Measurements from ENCODE around the gene GDPD5. TPM values are rescaled to one million over a fixed set of nuclear protein-coding genes. Genes with fewer than 3 reads are reported as not detected.
A peak's percentile ranks its signal among the peaks of the same experiment; 100 is the strongest.
"Not testable (repeated sequence)": the region's sequence is repeated elsewhere in the genome, so short reads cannot be mapped to it uniquely, and the experiment has no call there.

GDPD5 gene
- total and polyA plus RNA-seq, 11 donors = 2.0 to 12.5 (median 4.9) TPM

- intact Hi-C loops (cut with DNase I) = no loop called here
- Histone ChIP-seq H3K4me1 (peaks cover 0 to 26% (median 9%) of the 10 kb centered on the region in 12 donors), H3K27me3 (no peaks in the 10 kb centered on the region), H3K36me3 (peaks cover 0 to 25% (median 12%) of the 10 kb centered on the region in 9 donors), H3K4me3 (no peak overlapping the region), H3K9me3 (no peaks in the 10 kb centered on the region), H3K27ac (no peak overlapping the region)
- WGBS, 4 donors = 83 to 94% (median 87%) methylated on average over 2 of the region's 2 CpGs
- TF ChIP-seq, protein P1, sequence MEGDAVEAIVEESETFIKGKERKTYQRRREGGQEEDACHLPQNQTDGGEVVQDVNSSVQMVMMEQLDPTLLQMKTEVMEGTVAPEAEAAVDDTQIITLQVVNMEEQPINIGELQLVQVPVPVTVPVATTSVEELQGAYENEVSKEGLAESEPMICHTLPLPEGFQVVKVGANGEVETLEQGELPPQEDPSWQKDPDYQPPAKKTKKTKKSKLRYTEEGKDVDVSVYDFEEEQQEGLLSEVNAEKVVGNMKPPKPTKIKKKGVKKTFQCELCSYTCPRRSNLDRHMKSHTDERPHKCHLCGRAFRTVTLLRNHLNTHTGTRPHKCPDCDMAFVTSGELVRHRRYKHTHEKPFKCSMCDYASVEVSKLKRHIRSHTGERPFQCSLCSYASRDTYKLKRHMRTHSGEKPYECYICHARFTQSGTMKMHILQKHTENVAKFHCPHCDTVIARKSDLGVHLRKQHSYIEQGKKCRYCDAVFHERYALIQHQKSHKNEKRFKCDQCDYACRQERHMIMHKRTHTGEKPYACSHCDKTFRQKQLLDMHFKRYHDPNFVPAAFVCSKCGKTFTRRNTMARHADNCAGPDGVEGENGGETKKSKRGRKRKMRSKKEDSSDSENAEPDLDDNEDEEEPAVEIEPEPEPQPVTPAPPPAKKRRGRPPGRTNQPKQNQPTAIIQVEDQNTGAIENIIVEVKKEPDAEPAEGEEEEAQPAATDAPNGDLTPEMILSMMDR (IDR thresholded peaks at IDR 0.05) = no peak
- no peak for TF ChIP-seq POLR2A (IDR thresholded peaks at IDR 0.05)
- ATAC-seq = no peak
- no peak for DNase-seq
Measured at GRCh38 chr11:75421902-75422247, 103.9 kb downstream of the GDPD5 start.

- TF ChIP-seq, protein P1 (IDR thresholded peaks at IDR 0.05) = no peak
- TF ChIP-seq POLR2A (IDR thresholded peaks at IDR 0.05) = no peak
- Histone ChIP-seq H3K4me1 (peaks cover 0 to 25% (median 9%) of the 10 kb centered on the region in 12 donors), H3K36me3 (peaks cover 0 to 25% (median 12%) of the 10 kb centered on the region in 9 donors), H3K9me3 (no peaks in the 10 kb centered on the region), H3K4me3 (no peak overlapping the region), H3K27ac (peak overlapping the region in 1 of 12 donors; percentile 5), H3K27me3 (no peaks in the 10 kb centered on the region)
- DNase-seq = no peak
- 68 to 85% (median 72%) methylated on average over 10 to 11 of the region's 11 CpGs for WGBS, 4 donors
- ATAC-seq = no peak
- intact Hi-C loops (cut with DNase I) = no loop called here
Measured at GRCh38 chr11:75421035-75421602, 104.6 kb downstream of the GDPD5 start.

DNA sequence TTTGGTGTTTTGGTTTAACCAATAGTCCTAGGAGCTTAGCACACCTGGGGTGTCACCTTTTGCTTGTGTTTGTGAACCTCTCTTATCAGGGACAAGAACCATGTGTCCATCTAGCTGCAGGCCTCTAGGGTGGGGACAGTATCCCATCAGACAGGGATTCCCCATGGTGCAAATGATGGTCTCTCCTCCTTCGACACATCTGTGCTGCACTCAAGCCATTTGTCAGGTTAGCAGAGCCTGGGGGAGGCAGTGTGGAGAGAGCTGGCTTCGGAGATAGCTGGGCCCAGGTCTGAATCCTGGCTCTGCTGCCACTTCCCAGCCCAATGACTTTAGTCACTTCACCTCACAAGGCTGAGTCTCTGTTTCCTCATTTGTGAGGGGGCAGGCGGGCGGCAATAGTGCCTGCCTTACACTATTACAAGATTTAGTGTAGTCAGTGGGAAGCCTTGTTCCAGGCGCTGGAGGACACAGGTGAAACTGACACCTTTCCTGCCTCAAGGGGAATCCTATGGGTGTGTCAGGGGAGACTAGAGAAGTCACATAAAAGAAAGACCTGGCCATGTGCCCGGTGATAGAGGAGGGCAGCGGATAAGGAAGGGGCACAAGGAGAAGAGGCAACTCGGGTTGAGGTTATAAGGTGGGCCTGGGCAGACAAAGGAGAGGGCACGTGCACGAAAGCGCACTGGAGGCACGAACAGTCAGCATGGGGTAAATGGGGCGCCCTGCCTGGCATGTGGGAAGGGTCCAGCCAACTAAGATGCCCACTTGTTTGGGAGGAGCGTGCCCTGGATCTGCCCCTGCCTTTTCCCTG, 105.3 kb downstream of the GDPD5 start:
- no peak for DNase-seq
- Histone ChIP-seq H3K27ac (peak overlapping the region in 1 of 12 donors; percentile 5), H3K4me3 (no peak overlapping the region), H3K4me1 (peaks cover 0 to 25% (median 9%) of the 10 kb centered on the region in 12 donors), H3K9me3 (no peaks in the 10 kb centered on the region), H3K27me3 (no peaks in the 10 kb centered on the region), H3K36me3 (peaks cover 0 to 29% (median 12%) of the 10 kb centered on the region in 9 donors)
- no peak for ATAC-seq
- intact Hi-C loops (cut with DNase I) = no loop called here
- WGBS, 4 donors = 86 to 89% (median 87%) methylated on average over 13 to 14 of the region's 14 CpGs
- TF ChIP-seq, protein P1 (IDR thresholded peaks at IDR 0.05) = no peak
- no peak for TF ChIP-seq POLR2A (IDR thresholded peaks at IDR 0.05)

DNA sequence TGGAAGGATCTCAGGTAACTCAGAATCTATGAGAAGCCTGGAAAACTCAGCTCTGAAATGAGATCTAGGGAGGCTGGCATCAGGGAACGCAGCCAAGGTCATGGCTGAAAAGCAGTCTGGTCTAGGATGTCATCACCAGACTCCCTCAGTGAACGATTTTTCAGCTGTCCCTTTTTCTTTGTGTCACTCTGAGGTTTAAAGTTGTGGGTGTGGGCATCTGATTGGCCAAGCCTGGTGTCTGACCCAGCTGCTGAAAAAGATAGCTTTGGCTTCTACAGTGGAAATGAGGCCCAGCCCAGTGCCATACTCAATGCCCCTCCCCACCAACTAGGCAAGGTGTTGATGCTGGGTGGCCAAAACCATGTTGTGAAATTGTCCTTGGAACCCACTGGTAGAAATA, 111.9 kb downstream of the GDPD5 start:
- Histone ChIP-seq H3K36me3 (peaks cover 0 to 44% (median 34%) of the 10 kb centered on the region in 9 donors), H3K9me3 (no peaks in the 10 kb centered on the region), H3K4me3 (no peak overlapping the region), H3K27me3 (no peaks in the 10 kb centered on the region), H3K27ac (no peak overlapping the region), H3K4me1 (peaks cover 0 to 11% (median 3%) of the 10 kb centered on the region in 12 donors)
- DNase-seq (no peak), ATAC-seq (peak in 1 of 4 donors; percentile 23)
- intact Hi-C loops (cut with DNase I) = no loop called here
- WGBS, 4 donors = 57 to 65% (median 64%) methylated on average over 2 of the region's 2 CpGs
- no peak for TF ChIP-seq POLR2A (IDR thresholded peaks at IDR 0.05)
- TF ChIP-seq, protein P1 (IDR thresholded peaks at IDR 0.05) = no peak

DNA sequence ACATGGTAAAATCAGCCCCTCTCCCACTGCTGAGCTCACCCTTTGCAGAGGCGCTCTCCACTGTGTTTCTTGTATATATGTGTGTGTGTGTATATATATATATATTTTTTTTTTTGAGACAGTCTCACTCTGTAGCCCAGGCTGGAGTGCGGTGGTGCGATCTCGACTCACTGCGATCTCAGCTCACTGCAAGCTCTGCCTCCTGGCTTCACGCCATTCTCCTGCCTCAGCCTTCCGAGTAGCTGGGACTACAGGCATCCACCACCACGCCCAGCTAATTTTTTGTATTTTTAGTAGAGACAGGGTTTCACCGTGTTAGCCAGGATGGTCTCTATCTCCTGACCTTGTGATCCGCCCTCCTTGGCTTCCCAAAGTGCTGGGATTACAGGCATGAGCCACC, 112.6 kb downstream of the GDPD5 start:
- H3K9me3 ChIP-seq; H3K27me3 ChIP-seq; ATAC-seq; H3K27ac ChIP-seq; DNase-seq; H3K4me1 ChIP-seq; H3K4me3 ChIP-seq; intact Hi-C loops (cut with DNase I): not testable (repeated sequence)
- peaks cover 0 to 47% (median 39%) of the 10 kb centered on the region in 9 donors for H3K36me3 ChIP-seq
- WGBS, 4 donors = 79 to 84% (median 83%) methylated on average over 10 of the region's 10 CpGs

DNA sequence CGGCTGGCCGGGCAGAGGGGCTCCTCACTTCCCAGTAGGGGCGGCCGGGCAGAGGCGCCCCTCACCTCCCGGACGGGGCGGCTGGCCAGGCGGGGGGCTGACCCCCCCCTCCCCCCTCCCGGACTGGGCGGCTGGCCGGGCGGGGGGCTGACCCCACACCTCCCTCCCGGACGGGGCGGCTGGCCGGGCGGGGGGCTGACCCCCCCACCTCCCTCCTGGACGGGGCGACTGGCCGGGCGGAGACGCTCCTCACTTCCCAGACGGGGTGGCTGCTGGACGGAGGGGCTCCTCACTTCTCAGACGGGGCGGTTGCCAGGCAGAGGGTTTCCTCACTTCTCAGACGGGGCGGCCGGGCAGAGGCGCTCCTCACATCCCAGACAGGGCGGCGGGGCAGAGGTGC, 115.8 kb downstream of the GDPD5 start:
- WGBS, 4 donors = 91 to 100% (median 93%) methylated on average over 1 to 27 of the region's 33 CpGs; no CpG with 5 or more reads in 1 of the 4 donors
- H3K27me3 ChIP-seq; ATAC-seq; H3K4me1 ChIP-seq; H3K4me3 ChIP-seq; DNase-seq; H3K9me3 ChIP-seq; H3K27ac ChIP-seq; intact Hi-C loops (cut with DNase I): not testable (repeated sequence)
- peaks cover 0 to 73% (median 58%) of the 10 kb centered on the region in 9 donors for H3K36me3 ChIP-seq
